MG63 (cell line): Measurements from ENCODE around the gene PGPEP1. TPM values are rescaled to one million over a fixed set of nuclear protein-coding genes. Genes with fewer than 3 reads are reported as not detected.
"Not testable (repeated sequence)": the region's sequence is repeated elsewhere in the genome, so short reads cannot be mapped to it uniquely, and the experiment has no call there.

Source experiments
- DNase-seq: peaks from one replicate; pipeline ENCODE4 v3.0.0-alpha.2; 2020
- H3K27me3 ChIP-seq: fragments of 250-450 bp; sonication (Bioruptor Pico); 2 replicates; pipeline ENCODE4 v1.5.1; 2020; ENCODE audit warnings: mild to moderate bottlenecking, moderate library complexity
- H3K36me3 ChIP-seq: fragments of 250-450 bp; sonication (Bioruptor Pico); 2 replicates; pipeline ENCODE4 v1.5.1; 2020; ENCODE audit warnings: mild to moderate bottlenecking, moderate library complexity
- H3K4me3 ChIP-seq: fragments of 250-450 bp; sonication (Bioruptor Pico); 2 replicates; pipeline ENCODE4 v1.5.1; 2020; ENCODE audit warnings: mild to moderate bottlenecking, moderate library complexity
- H3K9me3 ChIP-seq: fragments of 250-450 bp; sonication (Bioruptor Pico); 2 replicates; pipeline ENCODE4 v1.5.1; 2020; ENCODE audit warnings: mild to moderate bottlenecking, moderate library complexity
- total RNA-seq: library from RNA; depleted of rRNA; stranded (reverse); fragments of >200 nt; shearing (Covaris generic); gene quantifications from 2 replicates; pipeline ENCODE4 v1.2.3, GENCODE V29; 2014; ENCODE audit warnings: low replicate concordance

PGPEP1 gene
- total RNA-seq, 1 experiment from 2014 or later = 11.2 TPM

- Histone ChIP-seq H3K4me3 (no peak overlapping the region), H3K27me3 (no peaks in the 10 kb centered on the region), H3K9me3 (no peaks in the 10 kb centered on the region), H3K36me3 (no peaks in the 10 kb centered on the region)
- no peak for DNase-seq
Observed at GRCh38 chr19:18344582-18344950, 4.2 kb downstream of the PGPEP1 start.

GRCh38 chr19:18345296-18345695, 4.9 kb downstream of the PGPEP1 start:
- no peaks in the 10 kb centered on the region for H3K27me3 ChIP-seq
- no peak for DNase-seq
- H3K4me3 ChIP-seq = no peak overlapping the region
- H3K36me3 ChIP-seq = no peaks in the 10 kb centered on the region
- H3K9me3 ChIP-seq = no peaks in the 10 kb centered on the region

GRCh38 chr19:18346091-18346490, 5.7 kb downstream of the PGPEP1 start:
- H3K9me3 ChIP-seq = no peaks in the 10 kb centered on the region
- H3K4me3 ChIP-seq = no peak overlapping the region
- no peaks in the 10 kb centered on the region for H3K36me3 ChIP-seq
- DNase-seq = no peak
- no peaks in the 10 kb centered on the region for H3K27me3 ChIP-seq

GRCh38 chr19:18348171-18348570, 7.8 kb downstream of the PGPEP1 start:
- Histone ChIP-seq H3K36me3 (no peaks in the 10 kb centered on the region), H3K27me3 (no peaks in the 10 kb centered on the region), H3K4me3 (no peak overlapping the region), H3K9me3 (no peaks in the 10 kb centered on the region)
- no peak for DNase-seq

GRCh38 chr19:18348818-18349339, 8.5 kb downstream of the PGPEP1 start:
- H3K27me3 ChIP-seq, H3K4me3 ChIP-seq, H3K36me3 ChIP-seq, DNase-seq, H3K9me3 ChIP-seq: not testable (repeated sequence)

GRCh38 chr19:18349524-18350128, 9.2 kb downstream of the PGPEP1 start:
- no peaks in the 10 kb centered on the region for H3K9me3 ChIP-seq
- DNase-seq = peak; percentile 53

GRCh38 chr19:18350490-18350889, 10.1 kb downstream of the PGPEP1 start:
- Histone ChIP-seq H3K9me3 (no peaks in the 10 kb centered on the region), H3K27me3 (no peaks in the 10 kb centered on the region)
- DNase-seq = no peak

More at GRCh38 chr19:18349524-18350128, 9.2 kb downstream of the PGPEP1 start:
- H3K36me3 ChIP-seq = no peaks in the 10 kb centered on the region
- no peaks in the 10 kb centered on the region for H3K27me3 ChIP-seq
- H3K4me3 ChIP-seq = no peak overlapping the region

GRCh38 chr19:18351544-18351943, 11.1 kb downstream of the PGPEP1 start:
- no peak overlapping the region for H3K4me3 ChIP-seq
- peaks cover under 1% of the 10 kb centered on the region; the same call in 1 of the 2 replicates for H3K9me3 ChIP-seq
- peaks cover 9% of the 10 kb centered on the region for H3K36me3 ChIP-seq
- no peaks in the 10 kb centered on the region for H3K27me3 ChIP-seq
- DNase-seq = no peak

More at GRCh38 chr19:18350490-18350889, 10.1 kb downstream of the PGPEP1 start:
- Histone ChIP-seq H3K4me3 (no peak overlapping the region), H3K36me3 (no peaks in the 10 kb centered on the region)

- no peak for DNase-seq
- peaks cover 15% of the 10 kb centered on the region for H3K36me3 ChIP-seq
- peaks cover 7% of the 10 kb centered on the region for H3K9me3 ChIP-seq
- no peak overlapping the region for H3K4me3 ChIP-seq
- no peaks in the 10 kb centered on the region for H3K27me3 ChIP-seq
Observed at GRCh38 chr19:18353378-18354005, 13.1 kb downstream of the PGPEP1 start.

- DNase-seq, H3K27me3 ChIP-seq, H3K9me3 ChIP-seq, H3K4me3 ChIP-seq: not testable (repeated sequence)
- peaks cover 15% of the 10 kb centered on the region for H3K36me3 ChIP-seq
Observed at GRCh38 chr19:18354743-18355142, 14.3 kb downstream of the PGPEP1 start.

- Histone ChIP-seq H3K27me3 (no peaks in the 10 kb centered on the region), H3K4me3 (no peak overlapping the region), H3K36me3 (peaks cover 15% of the 10 kb centered on the region), H3K9me3 (peaks cover 7% of the 10 kb centered on the region)
- DNase-seq = no peak
Observed at GRCh38 chr19:18357041-18357440, 16.6 kb downstream of the PGPEP1 start.

GRCh38 chr19:18361646-18362045, 21.2 kb downstream of the PGPEP1 start:
- no peak for DNase-seq
- Histone ChIP-seq H3K4me3 (no peak overlapping the region), H3K36me3 (peaks cover 8% of the 10 kb centered on the region), H3K9me3 (peaks cover 5% of the 10 kb centered on the region), H3K27me3 (no peaks in the 10 kb centered on the region)

- H3K27me3 ChIP-seq = no peaks in the 10 kb centered on the region
- H3K36me3 ChIP-seq = peaks cover 3% of the 10 kb centered on the region; the same call in 1 of the 2 replicates
- no peak overlapping the region for H3K4me3 ChIP-seq
- no peak for DNase-seq
- no peaks in the 10 kb centered on the region for H3K9me3 ChIP-seq
Observed at GRCh38 chr19:18362934-18363542, 22.6 kb downstream of the PGPEP1 start.

- no peak for DNase-seq
- H3K4me3 ChIP-seq = no peak overlapping the region
- no peaks in the 10 kb centered on the region for H3K9me3 ChIP-seq
- H3K36me3 ChIP-seq = peaks cover 3% of the 10 kb centered on the region; the same call in 1 of the 2 replicates
- no peaks in the 10 kb centered on the region for H3K27me3 ChIP-seq
Observed at GRCh38 chr19:18363787-18364186, 23.4 kb downstream of the PGPEP1 start.

GRCh38 chr19:18364277-18364825, 24.0 kb downstream of the PGPEP1 start:
- H3K27me3 ChIP-seq, DNase-seq, H3K4me3 ChIP-seq, H3K36me3 ChIP-seq, H3K9me3 ChIP-seq: not testable (repeated sequence)

- H3K9me3 ChIP-seq = no peaks in the 10 kb centered on the region
- H3K4me3 ChIP-seq = no peak overlapping the region
- H3K36me3 ChIP-seq = peaks cover 3% of the 10 kb centered on the region; the same call in 1 of the 2 replicates
- H3K27me3 ChIP-seq = no peaks in the 10 kb centered on the region
- DNase-seq = peak; percentile 79
Observed at GRCh38 chr19:18364826-18365528, 24.6 kb downstream of the PGPEP1 start.

GRCh38 chr19:18366021-18366435, 25.6 kb downstream of the PGPEP1 start:
- no peak for DNase-seq

More at GRCh38 chr19:18366021-18366435, 25.6 kb downstream of the PGPEP1 start:
- H3K9me3 ChIP-seq = no peaks in the 10 kb centered on the region
- H3K4me3 ChIP-seq = no peak overlapping the region
- H3K27me3 ChIP-seq = no peaks in the 10 kb centered on the region
- H3K36me3 ChIP-seq = peaks cover 3% of the 10 kb centered on the region; the same call in 1 of the 2 replicates
